GM12878 (cell line): ENCODE results near the gene RPGRIP1. TPM values are rescaled to one million over a fixed set of nuclear protein-coding genes. Genes with fewer than 3 reads are reported as not detected.

Experiments used
- ATF7 ChIP-seq: fragments of 450-650 bp; IDR thresholded peaks from 2 replicates; pipeline ENCODE4 v1.6.1; 2016; ENCODE audit warnings: low read depth, mild to moderate bottlenecking
- DPF2 ChIP-seq: fragments of 450-650 bp; IDR thresholded peaks from 2 replicates; pipeline ENCODE4 v1.6.1; 2017; ENCODE audit warnings: mild to moderate bottlenecking
- FOXM1 ChIP-seq: IDR thresholded peaks from 2 replicates; pipeline ENCODE4 v1.6.1; 2012; ENCODE audit warnings: low read depth, mild to moderate bottlenecking, inconsistent platforms, low read length, moderate library complexity
- HCFC1 ChIP-seq: fragments of 150-350 bp; IDR thresholded peaks from 2 replicates; pipeline ENCODE4 v1.6.1; 2014; ENCODE audit warnings: low read length
- HDAC6 ChIP-seq: fragments of 200-600 bp; sonication (generic); IDR thresholded peaks from one replicate; pipeline ENCODE4 v1.8.0; 2017; ENCODE audit warnings: antibody characterized with exemption; ENCODE audit not compliant: unreplicated experiment
- IKZF2 ChIP-seq, 2 experiments: fragments of 450-650 bp; IDR thresholded peaks; 2 replicates each; pipeline ENCODE4 v1.6.1; 2017; ENCODE audit warnings: mild to moderate bottlenecking in 2 of 2, moderate library complexity in 2 of 2
- IRF4 ChIP-seq: IDR thresholded peaks from 2 replicates; pipeline ENCODE4 v1.6.1; 2011; ENCODE audit warnings: low read depth, low read length
- NRF1 ChIP-seq: conservative IDR thresholded peaks from 2 replicates; pipeline ENCODE4 v1.6.1; 2011; ENCODE audit warnings: mild to moderate bottlenecking, low read depth, low read length, improper control_type of control experiment
- PML ChIP-seq: IDR thresholded peaks from 2 replicates; pipeline ENCODE4 v1.6.1; 2012; ENCODE audit warnings: low read length, inconsistent platforms
- POLR2AphosphoS5 ChIP-seq: IDR thresholded peaks from 2 replicates; pipeline ENCODE4 v1.6.1; 2011; ENCODE audit warnings: mild to moderate bottlenecking, low read length, inconsistent platforms
- RELA ChIP-seq: fragments of 450-650 bp; IDR thresholded peaks from 2 replicates; pipeline ENCODE4 v1.8.0; 2014; ENCODE audit warnings: borderline replicate concordance; ENCODE audit not compliant: partially characterized antibody
- SIN3A ChIP-seq: IDR thresholded peaks from 2 replicates; pipeline ENCODE4 v1.6.1; 2012; ENCODE audit warnings: low read depth, low read length, improper control_type of control experiment
- SIX5 ChIP-seq: IDR thresholded peaks from 2 replicates; pipeline ENCODE4 v1.6.1; 2011; ENCODE audit warnings: mild to moderate bottlenecking, low read depth, low read length, moderate library complexity; ENCODE audit not compliant: severe bottlenecking
- SMARCA5 ChIP-seq: fragments of 450-650 bp; IDR thresholded peaks from 2 replicates; pipeline ENCODE4 v1.6.1; 2017; ENCODE audit warnings: mild to moderate bottlenecking
- SP1 ChIP-seq: IDR thresholded peaks from one replicate; pipeline ENCODE4 v1.6.1; 2011; ENCODE audit warnings: low read depth, low read length
- ZNF207 ChIP-seq: fragments of 450-650 bp; IDR thresholded peaks from 2 replicates; pipeline ENCODE4 v1.6.1; 2014; ENCODE audit warnings: antibody characterized with exemption, mild to moderate bottlenecking, borderline replicate concordance
- ZNF24 ChIP-seq: fragments of 450-650 bp; IDR thresholded peaks from 2 replicates; pipeline ENCODE4 v1.6.1; 2017; ENCODE audit warnings: antibody characterized with exemption, mild to moderate bottlenecking
- ZNF274 ChIP-seq: IDR thresholded peaks from one replicate; pipeline ENCODE4 v1.8.0; 2011; ENCODE audit not compliant: insufficient read length, insufficient read depth
- ZSCAN29 ChIP-seq: fragments of 450-650 bp; IDR thresholded peaks from 2 replicates; pipeline ENCODE4 v1.6.1; 2017; ENCODE audit warnings: mild to moderate bottlenecking, moderate library complexity
- polyA plus RNA-seq, 11 experiments: library from polyadenylated mRNA; depleted of rRNA in 4 of 11; unstranded in 6 of 11; stranded (reverse) in 5 of 11; fragments of >200 nt; fragmentation: Nextera tagmentation in 4 of 11; fragmentation: Illumina TruSeq in 1 of 11; extraction: Ambion mirVana in 4 of 11; extraction: Trizol in 1 of 11; gene quantifications; 1 replicate in 1 of 11; 2 replicates in 10 of 11; pipeline versions ENCODE4 v1.2.1 to v1.2.3, GENCODE V29; 2011 to 2016; ENCODE audit warnings: inconsistent platforms in 2 of 11, missing spikeins in 2 of 11, low read depth in 1 of 11
- total RNA-seq, 4 experiments: library from RNA; depleted of rRNA in 3 of 4; stranded (reverse); fragments of >200 nt in 3 of 4; fragmentation: Illumina TruSeq in 1 of 4; extraction: Trizol in 1 of 4; gene quantifications; 2 replicates each; pipeline versions ENCODE4 v1.2.1 to v1.2.3, GENCODE V29; 2013 to 2021
- TF ChIP-seq, protein P1 (sequence below): fragments of 450-650 bp; IDR thresholded peaks from 2 replicates; pipeline ENCODE4 v1.6.1; 2017; ENCODE audit warnings: low read depth, mild to moderate bottlenecking, moderate library complexity
- TF ChIP-seq, protein P2 (sequence below): IDR thresholded peaks from 2 replicates; pipeline ENCODE4 v1.6.1; 2011; ENCODE audit warnings: borderline replicate concordance, low read depth, mild to moderate bottlenecking, moderate library complexity, low read length; ENCODE audit not compliant: insufficient read depth, poor library complexity, severe bottlenecking
- TF ChIP-seq, protein P3 (sequence below): fragments of 450-650 bp; IDR thresholded peaks from 2 replicates; pipeline ENCODE4 v1.6.1; 2016; ENCODE audit warnings: mild to moderate bottlenecking
- TF ChIP-seq, protein P4 (sequence below): fragments of 450-650 bp; IDR thresholded peaks from 2 replicates; pipeline ENCODE4 v1.6.1; 2018; ENCODE audit warnings: borderline replicate concordance, mild to moderate bottlenecking; ENCODE audit not compliant: partially characterized antibody
- TF ChIP-seq, protein P5 (sequence below): fragments of 150-350 bp; IDR thresholded peaks from 2 replicates; pipeline ENCODE4 v1.6.1; 2014; ENCODE audit warnings: mild to moderate bottlenecking, low read depth, low read length

The RPGRIP1 gene
- total and polyA plus RNA-seq, 10 of the 15 experiments (the other 5 are each of a cell fraction or from before 2014, with no cell fraction given): 0.07 to 1.1 (median 0.30) TPM; not detected in 1

DNA sequence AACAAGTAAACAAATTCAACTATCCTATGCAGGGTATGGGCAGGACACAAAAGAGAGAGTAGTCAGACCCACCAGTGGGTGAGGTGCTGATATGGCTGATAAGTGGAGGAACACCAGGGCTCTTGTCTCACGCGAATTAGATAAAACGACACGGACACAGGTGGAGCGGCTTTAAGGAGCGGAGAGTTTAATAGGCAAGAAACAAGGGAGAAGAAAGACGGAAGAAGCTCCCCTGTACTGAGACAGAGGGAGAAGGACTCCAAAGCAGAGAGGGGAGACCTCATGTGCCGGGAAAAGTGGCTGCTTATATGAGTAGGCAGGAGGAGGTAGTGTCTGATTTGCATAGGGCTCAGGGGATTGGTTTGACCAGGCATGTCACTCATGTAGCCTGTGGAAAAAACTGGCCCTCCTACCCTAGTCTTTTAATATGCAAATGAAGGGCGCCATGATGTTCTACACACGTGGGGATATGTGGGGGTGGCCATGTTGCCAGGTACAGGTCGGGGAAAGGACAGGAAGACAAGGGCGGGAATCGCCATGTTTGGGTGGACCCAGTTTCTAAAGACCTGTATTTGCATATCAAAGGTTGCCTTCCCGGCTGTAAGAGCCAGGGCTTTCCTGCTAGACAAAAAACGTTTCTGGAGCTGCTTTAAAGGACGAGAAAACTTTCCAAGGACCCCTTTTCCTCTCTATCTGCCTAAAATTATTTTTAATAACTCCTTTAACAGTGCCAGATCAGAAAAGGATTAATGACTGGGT lies 28.8 kb downstream of the RPGRIP1 start (continued):
- TF ChIP-seq, protein P1, sequence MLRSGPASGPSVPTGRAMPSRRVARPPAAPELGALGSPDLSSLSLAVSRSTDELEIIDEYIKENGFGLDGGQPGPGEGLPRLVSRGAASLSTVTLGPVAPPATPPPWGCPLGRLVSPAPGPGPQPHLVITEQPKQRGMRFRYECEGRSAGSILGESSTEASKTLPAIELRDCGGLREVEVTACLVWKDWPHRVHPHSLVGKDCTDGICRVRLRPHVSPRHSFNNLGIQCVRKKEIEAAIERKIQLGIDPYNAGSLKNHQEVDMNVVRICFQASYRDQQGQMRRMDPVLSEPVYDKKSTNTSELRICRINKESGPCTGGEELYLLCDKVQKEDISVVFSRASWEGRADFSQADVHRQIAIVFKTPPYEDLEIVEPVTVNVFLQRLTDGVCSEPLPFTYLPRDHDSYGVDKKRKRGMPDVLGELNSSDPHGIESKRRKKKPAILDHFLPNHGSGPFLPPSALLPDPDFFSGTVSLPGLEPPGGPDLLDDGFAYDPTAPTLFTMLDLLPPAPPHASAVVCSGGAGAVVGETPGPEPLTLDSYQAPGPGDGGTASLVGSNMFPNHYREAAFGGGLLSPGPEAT: no peak; the same call in 1 of the 2 replicates
- TF ChIP-seq, protein P2, sequence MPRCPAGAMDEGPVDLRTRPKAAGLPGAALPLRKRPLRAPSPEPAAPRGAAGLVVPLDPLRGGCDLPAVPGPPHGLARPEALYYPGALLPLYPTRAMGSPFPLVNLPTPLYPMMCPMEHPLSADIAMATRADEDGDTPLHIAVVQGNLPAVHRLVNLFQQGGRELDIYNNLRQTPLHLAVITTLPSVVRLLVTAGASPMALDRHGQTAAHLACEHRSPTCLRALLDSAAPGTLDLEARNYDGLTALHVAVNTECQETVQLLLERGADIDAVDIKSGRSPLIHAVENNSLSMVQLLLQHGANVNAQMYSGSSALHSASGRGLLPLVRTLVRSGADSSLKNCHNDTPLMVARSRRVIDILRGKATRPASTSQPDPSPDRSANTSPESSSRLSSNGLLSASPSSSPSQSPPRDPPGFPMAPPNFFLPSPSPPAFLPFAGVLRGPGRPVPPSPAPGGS: no peak
- TF ChIP-seq, protein P3, sequence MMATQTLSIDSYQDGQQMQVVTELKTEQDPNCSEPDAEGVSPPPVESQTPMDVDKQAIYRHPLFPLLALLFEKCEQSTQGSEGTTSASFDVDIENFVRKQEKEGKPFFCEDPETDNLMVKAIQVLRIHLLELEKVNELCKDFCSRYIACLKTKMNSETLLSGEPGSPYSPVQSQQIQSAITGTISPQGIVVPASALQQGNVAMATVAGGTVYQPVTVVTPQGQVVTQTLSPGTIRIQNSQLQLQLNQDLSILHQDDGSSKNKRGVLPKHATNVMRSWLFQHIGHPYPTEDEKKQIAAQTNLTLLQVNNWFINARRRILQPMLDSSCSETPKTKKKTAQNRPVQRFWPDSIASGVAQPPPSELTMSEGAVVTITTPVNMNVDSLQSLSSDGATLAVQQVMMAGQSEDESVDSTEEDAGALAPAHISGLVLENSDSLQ: peak; percentile 99
- TF ChIP-seq SMARCA5 (no peak), SIX5 (no peak), FOXM1 (no peak), SIN3A (peak; percentile 84), NRF1 (no peak), HCFC1 (0 out of 2 replicates have a peak, but pooled peaks have one; percentile 31), ZNF274 (no peak), SP1 (peak; percentile 46), POLR2AphosphoS5 (peak; percentile 97), HDAC6 (no peak), ZNF24 (no peak), ATF7 (0 out of 2 replicates have a peak, but pooled peaks have one; percentile 13), PML (peak; percentile 97), IRF4 (no peak), DPF2 (peak; percentile 80; the same call in 1 of the 2 replicates), RELA (peak; percentile 27), ZSCAN29 (no peak), IKZF2 (IDR thresholded peaks at IDR 0.05) (peak in 1 of 2 experiments; percentile 32; a peak in 2 of 4 replicates), ZNF207 (no peak)
- TF ChIP-seq, protein P4, sequence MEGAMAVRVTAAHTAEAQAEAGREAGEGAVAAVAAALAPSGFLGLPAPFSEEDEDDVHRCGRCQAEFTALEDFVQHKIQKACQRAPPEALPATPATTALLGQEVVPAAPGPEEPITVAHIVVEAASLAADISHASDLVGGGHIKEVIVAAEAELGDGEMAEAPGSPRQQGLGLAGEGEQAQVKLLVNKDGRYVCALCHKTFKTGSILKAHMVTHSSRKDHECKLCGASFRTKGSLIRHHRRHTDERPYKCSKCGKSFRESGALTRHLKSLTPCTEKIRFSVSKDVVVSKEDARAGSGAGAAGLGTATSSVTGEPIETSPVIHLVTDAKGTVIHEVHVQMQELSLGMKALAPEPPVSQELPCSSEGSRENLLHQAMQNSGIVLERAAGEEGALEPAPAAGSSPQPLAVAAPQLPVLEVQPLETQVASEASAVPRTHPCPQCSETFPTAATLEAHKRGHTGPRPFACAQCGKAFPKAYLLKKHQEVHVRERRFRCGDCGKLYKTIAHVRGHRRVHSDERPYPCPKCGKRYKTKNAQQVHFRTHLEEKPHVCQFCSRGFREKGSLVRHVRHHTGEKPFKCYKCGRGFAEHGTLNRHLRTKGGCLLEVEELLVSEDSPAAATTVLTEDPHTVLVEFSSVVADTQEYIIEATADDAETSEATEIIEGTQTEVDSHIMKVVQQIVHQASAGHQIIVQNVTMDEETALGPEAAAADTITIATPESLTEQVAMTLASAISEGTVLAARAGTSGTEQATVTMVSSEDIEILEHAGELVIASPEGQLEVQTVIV: no peak
- TF ChIP-seq, protein P5, sequence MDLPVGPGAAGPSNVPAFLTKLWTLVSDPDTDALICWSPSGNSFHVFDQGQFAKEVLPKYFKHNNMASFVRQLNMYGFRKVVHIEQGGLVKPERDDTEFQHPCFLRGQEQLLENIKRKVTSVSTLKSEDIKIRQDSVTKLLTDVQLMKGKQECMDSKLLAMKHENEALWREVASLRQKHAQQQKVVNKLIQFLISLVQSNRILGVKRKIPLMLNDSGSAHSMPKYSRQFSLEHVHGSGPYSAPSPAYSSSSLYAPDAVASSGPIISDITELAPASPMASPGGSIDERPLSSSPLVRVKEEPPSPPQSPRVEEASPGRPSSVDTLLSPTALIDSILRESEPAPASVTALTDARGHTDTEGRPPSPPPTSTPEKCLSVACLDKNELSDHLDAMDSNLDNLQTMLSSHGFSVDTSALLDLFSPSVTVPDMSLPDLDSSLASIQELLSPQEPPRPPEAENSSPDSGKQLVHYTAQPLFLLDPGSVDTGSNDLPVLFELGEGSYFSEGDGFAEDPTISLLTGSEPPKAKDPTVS: no peak
